ENCODE data around the gene SURF6.
A peak's percentile ranks its signal among the peaks of the same experiment; 100 is the strongest.

The SURF6 gene

DNA sequence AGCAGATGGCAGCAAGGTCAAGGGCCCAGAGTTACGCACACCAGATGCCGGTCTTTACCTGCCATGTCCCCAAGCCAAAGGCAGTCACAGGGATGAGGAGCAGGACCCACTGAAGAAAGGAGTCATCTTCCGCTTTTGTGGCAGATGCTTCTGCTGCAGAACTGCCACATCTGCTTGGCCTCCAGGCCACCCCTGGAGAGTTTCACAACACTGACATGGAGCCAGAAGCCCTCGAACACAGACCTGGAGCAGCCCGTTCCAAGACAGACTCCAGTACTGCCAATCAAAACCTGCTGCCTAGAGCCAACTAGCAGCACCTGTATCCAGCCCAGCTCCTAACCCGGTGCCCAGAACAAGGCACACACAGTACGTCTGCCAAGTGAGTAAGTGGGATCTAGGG, 18.8 kb upstream of the SURF6 start:
- no peaks in the 10 kb centered on the region for H3K9me3 ChIP-seq (ENCODE audit: control insufficient read depth in 2 of 2, low read length in 2 of 2)
- H3K4me1 ChIP-seq (ENCODE audit: control insufficient read depth, insufficient read depth, low read length), result peaks cover 30% of the 10 kb centered on the region
- no peak overlapping the region for H3K27ac ChIP-seq (ENCODE audit: low read length)
- H3K36me3 ChIP-seq (ENCODE audit: control insufficient read depth in 2 of 2, insufficient read depth in 2 of 2, low read length in 2 of 2), result peaks cover 30 to 35% of the 10 kb centered on the region in 2 donors
- H3K9ac ChIP-seq (ENCODE audit: low read length in 2 of 2), result no peak overlapping the region
- peak overlapping the region in 1 of 2 donors; percentile 3 for H3K4me3 ChIP-seq (ENCODE audit: low read length in 2 of 2)
- H3K27me3 ChIP-seq (ENCODE audit: control insufficient read depth in 1 of 2, insufficient read depth in 2 of 2, low read length in 2 of 2), result no peaks in the 10 kb centered on the region

DNA sequence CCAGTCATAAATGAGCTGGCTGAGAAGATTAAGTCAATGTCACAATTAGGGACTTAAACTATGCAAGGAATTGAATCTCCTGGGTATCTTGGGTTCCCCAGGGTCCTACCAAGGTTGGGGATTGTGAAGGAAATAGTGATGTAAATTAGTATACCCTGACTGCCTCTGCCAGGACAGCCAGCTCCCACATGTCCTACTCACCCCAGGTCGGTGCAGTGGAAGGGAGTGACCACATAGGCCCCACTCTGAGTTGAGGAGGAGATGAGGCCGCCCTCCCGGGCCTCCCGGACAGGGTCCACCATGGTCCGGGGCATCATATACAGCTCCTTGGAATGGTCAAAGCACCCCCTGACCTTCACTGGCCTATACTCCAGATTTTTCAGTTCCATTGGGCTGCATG, 17.6 kb upstream of the SURF6 start:
- Histone ChIP-seq H3K9ac (ENCODE audit: low read length in 2 of 2) (no peak overlapping the region), H3K4me1 (ENCODE audit: control insufficient read depth, insufficient read depth, low read length) (peaks cover 41% of the 10 kb centered on the region)

DNA sequence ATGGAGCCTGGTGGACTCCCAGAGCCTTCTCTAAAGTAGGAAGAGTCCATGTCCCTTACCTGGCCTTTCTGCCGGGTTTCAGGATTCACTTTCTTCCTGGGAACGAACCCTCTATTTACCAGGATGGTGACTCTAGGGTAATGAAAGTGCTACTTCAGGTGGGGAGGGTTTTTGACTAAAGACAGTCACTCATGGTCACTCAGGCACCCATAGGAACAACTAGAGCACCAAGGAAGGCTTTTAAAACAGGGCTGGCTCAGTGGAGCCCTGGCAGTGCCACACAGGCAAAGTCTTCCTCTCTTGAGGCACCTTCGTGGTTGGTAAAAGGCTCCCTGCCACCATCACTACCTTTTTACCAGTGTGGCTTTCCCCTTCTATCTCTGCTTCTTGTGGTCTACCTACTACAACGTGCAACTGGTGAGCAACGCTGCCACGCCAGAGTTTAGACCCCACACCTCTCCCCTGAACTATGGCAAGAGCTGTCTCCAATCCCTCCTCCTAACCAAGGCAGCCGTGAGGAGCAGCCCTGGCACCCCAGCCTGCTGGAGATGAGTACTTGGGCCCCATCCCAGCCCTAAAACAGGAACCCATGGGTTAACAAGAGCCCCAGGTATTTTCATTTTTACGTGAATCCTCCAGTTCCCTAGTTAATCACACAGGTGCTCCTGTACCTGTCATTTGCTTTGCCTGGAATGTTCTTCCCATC, 16.8 kb upstream of the SURF6 start:
- Histone ChIP-seq H3K4me3 (ENCODE audit: low read length in 2 of 2) (no peak overlapping the region), H3K27me3 (ENCODE audit: control insufficient read depth in 1 of 2, insufficient read depth in 2 of 2, low read length in 2 of 2) (no peaks in the 10 kb centered on the region), H3K27ac (ENCODE audit: low read length) (no peak overlapping the region), H3K4me1 (ENCODE audit: control insufficient read depth, insufficient read depth, low read length) (peaks cover 40% of the 10 kb centered on the region), H3K9me3 (ENCODE audit: control insufficient read depth in 2 of 2, low read length in 2 of 2) (no peaks in the 10 kb centered on the region), H3K36me3 (ENCODE audit: control insufficient read depth in 2 of 2, insufficient read depth in 2 of 2, low read length in 2 of 2) (peaks cover 37% of the 10 kb centered on the region in 2 donors), H3K9ac (ENCODE audit: low read length in 2 of 2) (no peak overlapping the region)

More for the DNA sequence above, 17.6 kb upstream of the SURF6 start:
- H3K4me3 ChIP-seq (ENCODE audit: low read length in 2 of 2), result no peak overlapping the region
- H3K9me3 ChIP-seq (ENCODE audit: control insufficient read depth in 2 of 2, low read length in 2 of 2), result no peaks in the 10 kb centered on the region
- peaks cover 37% of the 10 kb centered on the region in 2 donors for H3K36me3 ChIP-seq (ENCODE audit: control insufficient read depth in 2 of 2, insufficient read depth in 2 of 2, low read length in 2 of 2)
- no peak overlapping the region for H3K27ac ChIP-seq (ENCODE audit: low read length)
- no peaks in the 10 kb centered on the region for H3K27me3 ChIP-seq (ENCODE audit: control insufficient read depth in 1 of 2, insufficient read depth in 2 of 2, low read length in 2 of 2)

DNA sequence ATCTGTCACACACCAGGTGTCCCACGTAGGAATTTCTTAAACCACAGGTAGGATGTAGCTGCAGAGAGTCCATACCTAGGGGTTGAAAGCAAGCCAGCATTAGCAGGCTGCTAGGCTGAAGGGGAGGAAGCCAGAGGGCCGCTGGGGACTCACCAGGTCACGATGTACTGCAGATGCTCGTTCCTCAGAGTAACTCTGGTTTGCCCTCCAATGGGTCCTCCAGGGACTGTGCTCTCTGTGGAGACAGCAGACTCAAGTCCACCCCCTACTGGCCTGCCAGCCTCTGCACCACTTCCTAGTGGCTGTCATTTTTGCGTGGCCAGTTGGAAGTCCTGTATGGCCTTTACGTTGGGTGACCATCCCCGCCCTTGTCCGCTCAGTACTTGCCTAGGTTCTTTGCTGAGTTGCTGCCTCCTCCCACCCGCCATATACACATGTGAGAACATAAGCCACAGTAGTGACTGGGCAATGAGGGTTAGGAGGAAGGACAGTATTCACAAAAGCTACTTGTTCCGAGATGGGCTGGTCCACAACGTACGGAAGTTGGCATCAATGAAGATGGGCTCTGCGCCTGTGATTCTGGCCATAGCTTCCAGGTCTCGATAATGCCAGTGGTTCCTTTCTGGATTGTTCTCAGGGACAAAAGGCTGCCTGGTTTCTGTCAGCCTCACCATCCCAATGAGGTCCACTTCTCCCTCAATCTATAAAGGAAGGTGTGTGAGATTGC, 16.1 kb upstream of the SURF6 start:
- Histone ChIP-seq H3K4me3 (ENCODE audit: low read length in 2 of 2) (no peak overlapping the region), H3K9ac (ENCODE audit: low read length in 2 of 2) (no peak overlapping the region), H3K27ac (ENCODE audit: low read length) (no peak overlapping the region), H3K36me3 (ENCODE audit: control insufficient read depth in 2 of 2, insufficient read depth in 2 of 2, low read length in 2 of 2) (peaks cover 37% of the 10 kb centered on the region in 2 donors), H3K4me1 (ENCODE audit: control insufficient read depth, insufficient read depth, low read length) (peaks cover 34% of the 10 kb centered on the region), H3K9me3 (ENCODE audit: control insufficient read depth in 2 of 2, low read length in 2 of 2) (no peaks in the 10 kb centered on the region), H3K27me3 (ENCODE audit: control insufficient read depth in 1 of 2, insufficient read depth in 2 of 2, low read length in 2 of 2) (no peaks in the 10 kb centered on the region)

DNA sequence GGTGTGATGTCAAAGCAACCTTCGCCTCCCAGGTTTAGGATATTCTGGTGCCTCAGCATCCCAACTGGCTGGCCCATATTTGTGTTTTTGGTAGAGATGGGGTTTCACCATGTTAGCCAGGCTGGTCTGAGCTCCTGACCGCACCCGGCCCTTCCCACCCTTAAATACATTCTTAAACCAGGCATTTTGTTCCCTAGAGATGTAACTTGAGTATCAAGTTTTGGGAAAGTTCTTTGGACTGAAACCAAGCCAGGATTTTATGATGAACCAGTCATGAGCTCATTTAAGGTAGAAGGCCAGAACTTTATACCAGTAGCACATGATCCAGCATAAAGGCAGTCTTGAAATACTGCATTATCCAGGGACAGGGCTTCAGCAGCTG, 15.5 kb upstream of the SURF6 start:
- no peaks in the 10 kb centered on the region for H3K9me3 ChIP-seq (ENCODE audit: control insufficient read depth in 2 of 2, low read length in 2 of 2)
- H3K4me1 ChIP-seq (ENCODE audit: control insufficient read depth, insufficient read depth, low read length), result peaks cover 36% of the 10 kb centered on the region
- peaks cover 37% of the 10 kb centered on the region in 2 donors for H3K36me3 ChIP-seq (ENCODE audit: control insufficient read depth in 2 of 2, insufficient read depth in 2 of 2, low read length in 2 of 2)
- no peak overlapping the region for H3K27ac ChIP-seq (ENCODE audit: low read length)
- H3K9ac ChIP-seq (ENCODE audit: low read length in 2 of 2), result no peak overlapping the region
- H3K4me3 ChIP-seq (ENCODE audit: low read length in 2 of 2), result no peak overlapping the region
- no peaks in the 10 kb centered on the region for H3K27me3 ChIP-seq (ENCODE audit: control insufficient read depth in 1 of 2, insufficient read depth in 2 of 2, low read length in 2 of 2)

DNA sequence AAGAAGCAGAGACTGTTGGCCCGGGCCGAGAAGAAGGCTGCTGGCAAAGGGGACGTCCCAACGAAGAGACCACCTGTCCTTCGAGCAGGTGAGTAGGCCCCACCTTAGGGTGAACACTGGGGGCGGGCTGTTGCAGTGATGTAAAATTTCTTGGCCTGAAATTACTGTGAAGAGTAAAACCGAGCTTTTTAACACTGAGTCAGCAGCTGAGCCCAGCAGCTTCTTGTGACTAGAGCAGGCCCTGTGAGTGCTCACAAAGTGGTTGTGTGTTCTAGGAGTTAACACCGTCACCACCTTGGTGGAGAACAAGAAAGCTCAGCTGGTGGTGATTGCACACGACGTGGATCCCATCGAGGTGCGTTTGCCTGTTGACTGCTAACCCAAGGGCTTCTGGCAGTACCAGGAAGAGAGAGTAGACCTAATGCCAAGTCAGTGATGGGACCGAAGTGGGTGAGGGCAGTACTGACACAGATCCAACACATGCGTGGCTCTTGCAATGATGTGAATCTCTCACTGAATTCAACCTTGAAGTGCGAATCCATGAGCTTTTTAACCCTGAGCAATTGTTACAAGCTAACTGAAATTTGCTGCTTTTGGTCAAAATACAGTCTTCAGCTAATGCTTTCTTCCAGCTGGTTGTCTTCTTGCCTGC, 14.1 kb upstream of the SURF6 start:
- Histone ChIP-seq H3K9ac (ENCODE audit: low read length in 2 of 2) (no peak overlapping the region), H3K4me1 (ENCODE audit: control insufficient read depth, insufficient read depth, low read length) (peaks cover 33% of the 10 kb centered on the region), H3K36me3 (ENCODE audit: control insufficient read depth in 2 of 2, insufficient read depth in 2 of 2, low read length in 2 of 2) (peaks cover 40 to 44% of the 10 kb centered on the region in 2 donors), H3K27me3 (ENCODE audit: control insufficient read depth in 1 of 2, insufficient read depth in 2 of 2, low read length in 2 of 2) (no peaks in the 10 kb centered on the region), H3K27ac (ENCODE audit: low read length) (no peak overlapping the region), H3K9me3 (ENCODE audit: control insufficient read depth in 2 of 2, low read length in 2 of 2) (no peaks in the 10 kb centered on the region), H3K4me3 (ENCODE audit: low read length in 2 of 2) (no peak overlapping the region)

DNA sequence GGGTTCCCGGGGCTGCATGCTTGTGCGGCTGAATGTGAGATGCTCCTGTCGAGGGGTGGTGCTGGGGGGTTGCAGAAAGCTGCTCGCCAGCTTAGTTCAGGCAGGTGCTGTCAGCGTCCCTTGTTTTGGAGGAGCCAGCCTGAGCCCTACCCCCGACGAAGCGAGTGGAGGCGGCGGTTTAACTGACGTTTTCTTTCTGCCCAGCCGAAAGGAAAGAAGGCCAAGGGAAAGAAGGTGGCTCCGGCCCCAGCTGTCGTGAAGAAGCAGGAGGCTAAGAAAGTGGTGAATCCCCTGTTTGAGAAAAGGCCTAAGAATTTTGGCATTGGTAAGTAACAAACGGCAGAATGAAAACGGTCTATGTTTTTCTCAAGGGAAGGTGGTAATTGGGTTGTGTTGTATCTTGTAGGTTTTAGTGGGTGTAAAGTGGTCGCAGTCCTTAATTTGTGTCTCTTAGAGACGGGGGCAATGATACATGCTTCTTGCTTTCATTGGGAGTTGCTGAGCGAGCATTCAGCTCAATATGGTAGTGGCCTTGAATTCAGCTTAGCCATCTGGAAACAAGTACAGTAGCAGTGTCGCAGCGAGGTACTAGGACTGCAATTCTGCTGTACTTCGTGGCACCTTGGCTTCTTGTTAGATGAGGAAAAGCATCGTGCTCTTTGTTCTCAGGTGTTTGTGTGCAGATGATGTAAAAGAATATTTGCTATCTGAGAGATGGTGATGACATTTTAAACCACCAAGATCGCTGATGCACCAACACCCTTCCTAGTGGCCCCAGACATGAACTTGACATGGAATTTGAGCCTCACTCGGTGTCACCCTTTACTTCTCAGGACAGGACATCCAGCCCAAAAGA, 13.0 kb upstream of the SURF6 start:
- Histone ChIP-seq H3K9me3 (ENCODE audit: control insufficient read depth in 2 of 2, low read length in 2 of 2) (no peaks in the 10 kb centered on the region), H3K36me3 (ENCODE audit: control insufficient read depth in 2 of 2, insufficient read depth in 2 of 2, low read length in 2 of 2) (peaks cover 51 to 55% of the 10 kb centered on the region in 2 donors), H3K27me3 (ENCODE audit: control insufficient read depth in 1 of 2, insufficient read depth in 2 of 2, low read length in 2 of 2) (no peaks in the 10 kb centered on the region), H3K27ac (ENCODE audit: low read length) (peak overlapping the region; percentile 94), H3K4me1 (ENCODE audit: control insufficient read depth, insufficient read depth, low read length) (peaks cover 31% of the 10 kb centered on the region), H3K9ac (ENCODE audit: low read length in 2 of 2) (peak overlapping the region; percentile 98), H3K4me3 (ENCODE audit: low read length in 2 of 2) (peak overlapping the region; percentile 98 to 99)

DNA sequence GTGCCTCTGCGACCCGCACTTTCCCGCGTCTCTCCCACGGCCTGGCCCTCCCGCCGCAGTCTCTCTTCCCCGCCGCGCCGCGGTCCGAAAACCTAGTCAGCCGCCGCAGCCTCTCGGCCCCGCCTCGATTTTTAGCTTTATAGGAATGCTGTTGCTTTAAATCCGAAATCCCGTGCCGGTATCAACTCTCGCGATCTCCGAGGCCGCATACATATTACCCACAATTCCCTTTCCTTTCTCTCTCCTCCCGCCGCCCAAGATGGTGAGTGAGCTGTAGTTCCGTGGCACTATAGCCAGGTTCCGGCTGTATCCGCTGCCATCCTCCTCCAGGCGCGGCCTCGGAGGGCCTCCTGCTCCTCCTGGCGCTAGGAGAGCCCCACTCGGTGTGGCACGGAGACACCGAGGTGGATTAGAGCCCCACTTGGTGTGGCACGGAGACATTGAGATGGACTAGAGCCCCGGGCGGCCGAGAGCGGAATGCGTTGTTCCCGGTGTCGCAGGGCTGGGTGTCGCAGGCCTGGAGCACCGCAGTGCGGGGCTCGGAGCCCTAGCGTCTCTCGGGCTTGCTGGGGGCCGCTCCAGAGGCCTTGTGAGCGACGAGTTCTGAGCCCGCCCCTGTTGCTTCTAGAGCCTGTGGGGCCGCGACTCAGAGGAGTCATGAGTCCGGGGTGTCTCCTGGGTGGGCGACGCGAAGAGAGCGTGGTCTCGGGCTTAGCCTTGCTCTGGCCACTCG, 12.2 kb upstream of the SURF6 start, which contains the start of the genes MED22 and RPL7A:
TSS of gene MED22 (minus strand) at position 147 of the 733 bp plus-strand sequence. CDS start 1,469 bp downstream, outside the sequence.
TSS of gene RPL7A (plus strand) at position 234 of the 733 bp plus-strand sequence. CDS start at position 260, 26 bp downstream.
- H3K9ac ChIP-seq (ENCODE audit: low read length in 2 of 2), result peak within 1 kb of the TSS; percentile 98
- peaks cover 59 to 61% of the 10 kb centered on the region in 2 donors for H3K36me3 ChIP-seq (ENCODE audit: control insufficient read depth in 2 of 2, insufficient read depth in 2 of 2, low read length in 2 of 2)
- H3K27me3 ChIP-seq (ENCODE audit: control insufficient read depth in 1 of 2, insufficient read depth in 2 of 2, low read length in 2 of 2), result no peaks in the 10 kb centered on the region
- no peaks in the 10 kb centered on the region for H3K9me3 ChIP-seq (ENCODE audit: control insufficient read depth in 2 of 2, low read length in 2 of 2)
- peak within 1 kb of the TSS; percentile 98 to 99 for H3K4me3 ChIP-seq (ENCODE audit: low read length in 2 of 2)
- peak within 1 kb of the TSS; percentile 94 for H3K27ac ChIP-seq (ENCODE audit: low read length)
- peaks cover 31% of the 10 kb centered on the region for H3K4me1 ChIP-seq (ENCODE audit: control insufficient read depth, insufficient read depth, low read length)

DNA sequence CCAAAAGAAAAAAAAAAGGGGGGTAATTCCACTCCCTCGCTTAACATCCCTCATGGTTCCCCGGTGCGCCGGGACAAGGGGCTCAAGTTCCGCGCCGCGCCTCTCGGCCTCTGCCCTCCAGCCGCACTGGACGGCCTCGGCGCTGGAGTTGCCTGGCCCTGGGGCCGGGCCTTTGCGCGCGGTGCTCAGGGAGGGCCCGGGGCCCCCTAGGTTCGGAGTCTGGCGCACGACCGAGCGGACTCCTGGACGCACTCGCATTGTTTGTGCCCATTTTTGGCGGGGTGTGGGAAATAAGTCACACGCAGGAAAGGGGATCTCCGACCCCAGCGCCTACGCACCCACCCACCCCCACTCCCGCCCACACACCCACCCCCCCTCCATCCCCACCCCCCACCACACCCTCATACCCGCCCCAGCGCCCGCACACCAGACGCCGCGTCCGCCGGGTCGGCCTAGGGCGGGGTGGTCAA, 11.6 kb upstream of the SURF6 start:
- Histone ChIP-seq H3K27me3 (ENCODE audit: control insufficient read depth in 1 of 2, insufficient read depth in 2 of 2, low read length in 2 of 2) (no peaks in the 10 kb centered on the region), H3K27ac (ENCODE audit: low read length) (peak overlapping the region; percentile 94), H3K9me3 (ENCODE audit: control insufficient read depth in 2 of 2, low read length in 2 of 2) (no peaks in the 10 kb centered on the region), H3K4me3 (ENCODE audit: low read length in 2 of 2) (peak overlapping the region; percentile 98 to 99), H3K4me1 (ENCODE audit: control insufficient read depth, insufficient read depth, low read length) (peaks cover 31% of the 10 kb centered on the region), H3K36me3 (ENCODE audit: control insufficient read depth in 2 of 2, insufficient read depth in 2 of 2, low read length in 2 of 2) (peaks cover 60 to 62% of the 10 kb centered on the region in 2 donors), H3K9ac (ENCODE audit: low read length in 2 of 2) (peak overlapping the region; percentile 98)
